ENCODE data around the gene GOLGB1.

DNA sequence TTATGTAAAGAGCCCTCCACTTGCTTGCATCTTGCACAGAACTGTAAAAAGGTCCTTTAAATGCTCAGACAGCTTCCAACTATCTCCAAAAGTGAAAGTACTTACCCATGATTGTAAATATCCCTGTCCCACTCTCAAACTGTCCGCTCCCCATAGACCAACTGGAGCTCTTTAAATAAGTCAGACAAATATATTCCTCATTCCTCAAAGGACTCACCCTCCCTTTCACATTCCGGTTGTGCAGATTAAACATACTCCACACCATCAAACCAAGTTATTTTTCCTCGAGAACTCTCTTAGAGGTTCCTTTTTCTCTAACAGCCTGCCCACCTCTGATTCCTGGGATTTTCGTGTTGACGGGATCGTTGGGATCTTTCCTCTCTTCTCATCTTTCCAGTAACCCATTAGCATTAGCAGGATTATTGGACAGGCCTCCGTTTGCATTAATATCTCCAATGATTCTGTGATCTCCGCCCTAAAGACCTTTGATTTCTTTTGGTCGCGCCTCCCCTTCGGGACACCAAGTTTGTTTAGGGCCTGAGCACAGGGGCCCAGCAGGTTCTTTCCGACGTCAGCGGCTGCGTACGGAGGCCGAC, 763 bp downstream of the GOLGB1 start:
- TF ChIP-seq POLR2A (IDR thresholded peaks at IDR 0.05): no peak
- no peak for TF ChIP-seq CTCF (IDR thresholded peaks at IDR 0.05)

All from testis (tissue), 2 donors.